HCT116 (cell line): ENCODE measurements around the gene SPTBN1. TPM values are rescaled to one million over a fixed set of nuclear protein-coding genes. Genes with fewer than 3 reads are reported as not detected.

Experiments
- ATAC-seq: fragments of 200-7000 bp; cut with Tn5 transposase; 2 replicates; pipeline ENCODE4 v1.9.1; 2020; ENCODE audit warnings: mild to moderate bottlenecking, moderate library complexity
- BruUV-seq: library from RNA; stranded (reverse); fragments of 400-500 nt; replicated peaks from 2 replicates; lab custom pipeline; 2021; lab: Mats Ljungman, UMichigan
- CTCF ChIA-PET: fragments of 300-600 bp; sonication (Branson Sonifier 250); formaldehyde crosslinking; loops from one replicate; lab custom pipeline; 2021; ENCODE audit warnings: antibody characterized with exemption; lab: Charles Lee
- POLR2A ChIA-PET: fragments of 300-600, 350-600 bp; sonication (Branson Sonifier 250); formaldehyde crosslinking; loops from one replicate; lab custom pipeline; 2021; ENCODE audit warnings: antibody characterized with exemption; lab: Charles Lee
- RAD21 ChIA-PET, 2 experiments: fragments of 300-600 bp; sonication (Branson Sonifier 250); formaldehyde crosslinking; loops; one replicate each; lab custom pipeline; 2023; ENCODE audit warnings: low total read pairs in 2 of 2; ENCODE audit not compliant: uncharacterized antibody in 2 of 2, unreplicated experiment in 2 of 2, low non-redundant PET in 1 of 2; lab: Charles Lee
- DNase-seq: peaks from one replicate; pipeline ENCODE4 v3.0.0-alpha.2; 2010; ENCODE audit warnings: low read depth, low spot score
- H2AFZ ChIP-seq: fragments of 200-600 bp; shearing (Covaris generic), sonication (generic); 2 replicates; pipeline ENCODE4 v1.6.1; 2017; ENCODE audit warnings: low read depth, mixed run types, mixed read lengths, antibody characterized with exemption, low read length; ENCODE audit not compliant: poor library complexity, severe bottlenecking
- H3K27ac ChIP-seq: 2 replicates; pipeline ENCODE4 v1.5.1; 2012; ENCODE audit warnings: low read depth, low read length
- H3K27me3 ChIP-seq: fragments of 200-600 bp; sonication (generic); 2 replicates; pipeline ENCODE4 v1.6.1; 2016; ENCODE audit warnings: mixed run types, low read length, mixed read lengths; ENCODE audit not compliant: insufficient read depth
- H3K36me3 ChIP-seq, 2 experiments: fragments of 200-500 bp in 1 of 2; fragments of 200-600 bp in 1 of 2; sonication (Bioruptor generic) in 1 of 2; sonication (generic) in 1 of 2; 2 replicates each; pipeline versions ENCODE4 v1.5.1 to v1.6.1; 2014 to 2016; ENCODE audit warnings: low read length in 2 of 2, inconsistent platforms in 1 of 2, mixed read lengths in 1 of 2, mixed run types in 1 of 2; ENCODE audit not compliant: insufficient read depth in 2 of 2, control insufficient read depth in 1 of 2
- H3K4me1 ChIP-seq, 2 experiments: fragments of 200-600 bp in 1 of 2; sonication (generic) in 1 of 2; 2 replicates each; pipeline versions ENCODE4 v1.5.1 to v1.6.1; 2012 to 2017; ENCODE audit warnings: low read length in 2 of 2, inconsistent platforms in 1 of 2, mild to moderate bottlenecking in 1 of 2, mixed read lengths in 1 of 2, mixed run types in 1 of 2, moderate library complexity in 1 of 2; ENCODE audit not compliant: insufficient read depth in 2 of 2, control insufficient read depth in 1 of 2
- H3K4me2 ChIP-seq: fragments of 200-600 bp; sonication (generic); 2 replicates; pipeline ENCODE4 v1.6.1; 2017; ENCODE audit warnings: mixed run types, low read length, mixed read lengths
- H3K4me3 ChIP-seq, 2 experiments: fragments of 200-600 bp in 1 of 2; sonication (generic) in 1 of 2; replicated peaks in 1 of 2; 2 replicates each; pipeline ENCODE4 v1.5.1; 2011 to 2016; ENCODE audit warnings: low read length in 2 of 2, control low read depth in 1 of 2, low read depth in 1 of 2, mild to moderate bottlenecking in 1 of 2, mixed read lengths in 1 of 2, mixed run types in 1 of 2
- H3K79me2 ChIP-seq: fragments of 200-600 bp; sonication (generic); 2 replicates; pipeline ENCODE4 v1.6.1; 2017; ENCODE audit warnings: mild to moderate bottlenecking, mixed run types, low read length, moderate library complexity, mixed read lengths; ENCODE audit not compliant: insufficient read depth
- H3K9ac ChIP-seq: fragments of 200-600 bp; sonication (generic); 2 replicates; pipeline ENCODE4 v1.6.1; 2016; ENCODE audit warnings: low read length, mixed read lengths
- H3K9me2 ChIP-seq: fragments of 200-600 bp; sonication (generic), shearing (Covaris generic); 2 replicates; pipeline ENCODE4 v1.6.1; 2017; ENCODE audit warnings: mixed run types, mild to moderate bottlenecking, moderate library complexity; ENCODE audit not compliant: insufficient read depth
- H3K9me3 ChIP-seq, 2 experiments: fragments of 200-500 bp in 1 of 2; fragments of 200-600 bp in 1 of 2; sonication (Bioruptor generic) in 1 of 2; sonication (generic) in 1 of 2; 2 replicates each; pipeline ENCODE4 v1.6.1; 2014 to 2017; ENCODE audit warnings: low read length in 2 of 2, mixed read lengths in 2 of 2, inconsistent platforms in 1 of 2, low read depth in 1 of 2, mild to moderate bottlenecking in 1 of 2, mixed run types in 1 of 2, moderate library complexity in 1 of 2; ENCODE audit not compliant: control insufficient read depth in 1 of 2, insufficient read depth in 1 of 2
- H4K20me1 ChIP-seq: fragments of 200-600 bp; sonication (generic), shearing (Covaris generic); 2 replicates; pipeline ENCODE4 v1.6.1; 2017; ENCODE audit warnings: mixed run types, mild to moderate bottlenecking, moderate library complexity; ENCODE audit not compliant: insufficient read depth
- CBX3 ChIP-seq: IDR thresholded peaks from 2 replicates; pipeline ENCODE4 v1.6.1; 2012; ENCODE audit warnings: low read depth
- EZH2phosphoT487 ChIP-seq: fragments of 200-600 bp; IDR thresholded peaks from 2 replicates; pipeline ENCODE4 v1.6.1; 2018; ENCODE audit warnings: antibody characterized with exemption, borderline replicate concordance
- FOSL1 ChIP-seq: IDR thresholded peaks from 2 replicates; pipeline ENCODE4 v1.6.1; 2012; ENCODE audit warnings: low read depth
- POLR2A ChIP-seq: IDR thresholded peaks from 2 replicates; pipeline ENCODE4 v1.7.0; 2011; ENCODE audit warnings: borderline replicate concordance; ENCODE audit not compliant: insufficient read depth, insufficient read length; ENCODE audit errors: extremely low read depth
- POLR2AphosphoS5 ChIP-seq: IDR thresholded peaks from 2 replicates; pipeline ENCODE4 v1.6.1; 2011; ENCODE audit warnings: mild to moderate bottlenecking, low read depth, low read length, moderate library complexity
- REST ChIP-seq: IDR thresholded peaks from 2 replicates; pipeline ENCODE4 v1.6.1; 2012; ENCODE audit warnings: low read depth
- SIN3A ChIP-seq: IDR thresholded peaks from 2 replicates; pipeline ENCODE4 v1.6.1; 2012; ENCODE audit warnings: low read depth
- SRF ChIP-seq: IDR thresholded peaks from 2 replicates; pipeline ENCODE4 v1.6.1; 2012; ENCODE audit warnings: low read depth
- TCF7L2 ChIP-seq: IDR thresholded peaks from 2 replicates; pipeline ENCODE4 v1.7.0; 2011; ENCODE audit warnings: borderline replicate concordance, inconsistent platforms; ENCODE audit not compliant: insufficient read depth, insufficient read length; ENCODE audit errors: extremely low read depth
- ZBTB33 ChIP-seq: IDR thresholded peaks from 2 replicates; pipeline ENCODE4 v1.6.1; 2011; ENCODE audit warnings: mild to moderate bottlenecking, low read length, moderate library complexity; ENCODE audit not compliant: insufficient replicate concordance; ENCODE audit errors: extremely low read depth
- intact Hi-C: fragments of 100-400 bp; cut with micrococcal nuclease; formaldehyde crosslinking; loops from 2 replicates; pipeline ENCODE4 v1.10.0; 2022
- total RNA-seq: library from RNA; stranded (reverse); gene quantifications from one replicate; pipeline ENCODE4 v1.2.1, GENCODE V29; 2021; ENCODE audit not compliant: unreplicated experiment

SPTBN1 gene
- total RNA-seq, 1 experiment from 2014 or later = 84.4 TPM

- Histone ChIP-seq H3K27ac (no peak overlapping the region), H3K79me2 (peaks cover 94% of the 10 kb centered on the region), H4K20me1 (no peaks in the 10 kb centered on the region), H3K4me2 (no peak overlapping the region), H2AFZ (no peak overlapping the region), H3K9me3 (no peaks in the 10 kb centered on the region), H3K4me3 (no peak overlapping the region), H3K9ac (no peak overlapping the region), H3K9me2 (no peaks in the 10 kb centered on the region), H3K36me3 (no peaks in the 10 kb centered on the region), H3K27me3 (no peaks in the 10 kb centered on the region), H3K4me1 (peaks cover 39 to 49% of the 10 kb centered on the region in 2 experiments)
- DNase-seq (no peak), ATAC-seq (no peak)
- BruUV-seq = no TSS peak
- intact Hi-C loops = no loop called here
- CTCF ChIA-PET = no interaction called here
- RAD21 ChIA-PET = no interaction called here
- POLR2A ChIA-PET = interaction anchor here (1.3 kb wide), 1 partner anchor 12 kb away, joined by 3 read pairs; no protein-coding TSS in a partner anchor
- TF ChIP-seq SRF (no peak), POLR2AphosphoS5 (no peak), FOSL1 (no peak), EZH2phosphoT487 (no peak), ZBTB33 (no peak), CBX3 (no peak), REST (no peak), POLR2A (no peak), TCF7L2 (no peak), SIN3A (no peak)
Observed at GRCh38 chr2:54570321-54570855, 114.3 kb downstream of the SPTBN1 start.
